Measurements from ENCODE around the gene GALNT5.
"Not testable (repeated sequence)": the region's sequence is repeated elsewhere in the genome, so short reads cannot be mapped to it uniquely, and the experiment has no call there.

The GALNT5 gene

DNA sequence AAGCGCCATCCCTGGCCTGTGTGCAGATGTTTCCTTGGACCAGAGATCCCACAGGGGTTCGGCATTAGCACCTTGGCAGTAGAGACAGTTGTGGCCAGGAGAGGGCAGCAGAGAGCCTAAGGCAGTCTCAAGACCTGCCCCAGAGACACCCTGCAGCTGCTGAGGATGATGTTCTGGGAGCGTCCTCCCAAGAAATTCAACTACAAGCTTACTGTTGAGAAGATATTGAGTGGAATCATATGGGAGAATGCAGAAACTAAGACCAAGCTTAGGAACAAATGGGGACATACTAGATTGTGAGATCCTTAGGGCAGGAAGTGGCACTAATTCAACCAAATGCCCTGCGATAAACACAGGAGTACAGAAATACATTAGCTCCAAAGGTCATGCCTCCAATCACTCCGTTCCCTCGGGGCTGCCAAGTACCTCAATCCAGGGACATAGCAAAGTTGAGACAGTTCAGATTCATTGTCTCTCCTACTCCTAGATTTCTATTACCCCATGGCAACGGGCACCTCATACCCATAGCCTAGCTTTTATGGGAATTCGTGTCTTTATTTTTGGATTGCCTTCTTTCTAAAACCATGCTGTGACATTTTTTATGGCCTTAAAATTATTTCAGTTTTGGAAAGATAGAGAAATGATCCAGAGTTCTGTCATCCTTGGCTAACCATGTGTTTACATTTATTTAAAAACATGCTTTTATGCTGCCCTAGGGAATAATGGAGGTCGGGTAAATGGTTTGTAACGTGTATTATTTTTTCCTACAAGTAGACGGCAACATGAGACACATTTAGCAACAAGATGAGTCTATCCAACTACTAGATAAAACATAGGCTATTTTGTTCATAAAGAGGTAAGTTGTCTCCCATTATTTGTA, 70.4 kb downstream of the GALNT5 start:
- Histone ChIP-seq H3K9me3 (ENCODE audit: control insufficient read depth, insufficient read depth, low read length) (no peaks in the 10 kb centered on the region), H3K4me3 (ENCODE audit: low read depth, low read length) (no peak overlapping the region), H3K27me3 (ENCODE audit: control insufficient read depth, insufficient read depth, low read length) (no peaks in the 10 kb centered on the region), H3K27ac (ENCODE audit: low read depth, low read length) (no peak overlapping the region), H3K4me1 (ENCODE audit: control insufficient read depth, insufficient read depth, low read length) (peaks cover 18% of the 10 kb centered on the region), H3K36me3 (ENCODE audit: control insufficient read depth, insufficient read depth, low read length) (no peaks in the 10 kb centered on the region), H3K9ac (ENCODE audit: low read depth, low read length) (no peak overlapping the region)

DNA sequence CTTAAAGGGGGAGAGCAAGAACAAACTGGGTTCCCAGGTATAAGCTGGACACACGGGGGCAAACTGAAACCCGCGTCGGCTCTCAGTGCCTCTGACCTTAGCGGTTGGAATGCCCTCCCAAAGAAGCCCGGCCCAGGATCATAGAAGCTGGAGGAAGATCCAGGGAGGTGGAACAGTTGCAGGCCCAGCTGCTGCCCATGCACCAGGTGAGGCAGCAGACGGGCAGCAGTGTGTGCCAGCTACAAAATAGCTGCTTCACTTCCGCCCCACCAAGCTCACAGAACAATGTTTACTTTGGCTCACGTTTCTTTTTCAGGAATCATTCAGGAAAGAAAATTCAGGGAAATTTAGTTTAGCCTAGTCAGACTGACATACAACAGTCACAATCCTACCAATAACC, 72.0 kb downstream of the GALNT5 start:
- Histone ChIP-seq H3K4me1 (ENCODE audit: control insufficient read depth, insufficient read depth, low read length) (peaks cover 18% of the 10 kb centered on the region), H3K27me3 (ENCODE audit: control insufficient read depth, insufficient read depth, low read length) (no peaks in the 10 kb centered on the region), H3K9me3 (ENCODE audit: control insufficient read depth, insufficient read depth, low read length) (no peaks in the 10 kb centered on the region), H3K36me3 (ENCODE audit: control insufficient read depth, insufficient read depth, low read length) (no peaks in the 10 kb centered on the region), H3K9ac (ENCODE audit: low read depth, low read length) (no peak overlapping the region), H3K4me3 (ENCODE audit: low read depth, low read length) (no peak overlapping the region), H3K27ac (ENCODE audit: low read depth, low read length) (no peak overlapping the region)

DNA sequence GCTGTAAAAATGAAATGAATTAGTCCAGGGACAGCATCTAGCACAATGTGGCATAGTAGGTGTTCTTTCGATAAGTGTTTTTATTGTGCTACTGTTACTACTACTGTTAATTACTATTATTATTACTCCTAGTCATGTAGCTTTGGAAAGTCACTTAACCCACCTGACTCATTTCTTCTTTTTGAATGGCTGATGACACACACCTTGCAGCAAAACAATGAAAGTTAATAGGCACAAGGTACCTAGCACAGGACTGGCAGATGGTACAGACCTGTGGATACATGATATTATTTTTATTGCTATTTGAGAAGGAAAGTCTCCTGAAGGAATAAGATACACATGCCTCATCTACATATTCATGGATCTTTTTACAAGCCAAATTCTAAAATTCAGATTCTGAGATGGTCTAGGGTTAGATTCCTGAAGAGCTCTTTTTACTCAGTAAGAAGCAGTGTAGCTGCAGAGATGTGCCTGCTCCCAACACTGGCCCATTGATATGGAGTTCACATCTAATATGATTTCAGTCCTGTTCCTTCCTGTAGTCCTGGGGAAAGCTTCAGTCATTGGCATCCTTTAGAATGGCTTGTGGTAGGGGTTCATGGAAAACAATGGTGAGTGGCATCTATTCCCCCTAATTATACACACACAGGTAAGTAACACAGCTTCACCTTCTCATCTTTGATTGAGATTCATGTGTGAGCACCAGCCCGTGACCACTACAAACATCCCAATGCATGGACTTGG, 76.0 kb downstream of the GALNT5 start:
- no peaks in the 10 kb centered on the region for H3K4me1 ChIP-seq (ENCODE audit: control insufficient read depth, insufficient read depth, low read length)
- no peak overlapping the region for H3K9ac ChIP-seq (ENCODE audit: low read depth, low read length)
- H3K27ac ChIP-seq (ENCODE audit: low read depth, low read length), result no peak overlapping the region
- no peaks in the 10 kb centered on the region for H3K36me3 ChIP-seq (ENCODE audit: control insufficient read depth, insufficient read depth, low read length)
- no peaks in the 10 kb centered on the region for H3K9me3 ChIP-seq (ENCODE audit: control insufficient read depth, insufficient read depth, low read length)
- no peaks in the 10 kb centered on the region for H3K27me3 ChIP-seq (ENCODE audit: control insufficient read depth, insufficient read depth, low read length)
- H3K4me3 ChIP-seq (ENCODE audit: low read depth, low read length), result no peak overlapping the region

DNA sequence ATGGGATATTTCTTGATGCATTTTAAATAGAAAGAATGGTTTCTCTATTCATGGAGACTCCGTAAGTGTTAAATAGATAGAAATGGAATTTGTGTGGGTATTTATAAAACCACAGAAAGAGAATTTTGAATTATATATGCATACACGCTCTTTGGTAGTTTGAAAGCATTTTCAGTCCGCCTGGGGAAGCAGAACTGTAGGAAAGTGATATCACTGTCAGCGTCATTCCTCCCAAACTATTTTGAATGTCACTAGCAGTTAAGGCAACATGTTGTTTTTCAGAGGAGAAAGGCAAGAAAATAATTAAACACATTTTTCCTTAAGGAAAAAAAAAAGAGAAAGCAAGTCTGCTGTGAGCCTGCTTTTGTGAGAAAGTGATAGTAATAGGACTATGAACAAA, 76.8 kb downstream of the GALNT5 start:
- H3K9ac ChIP-seq (ENCODE audit: low read depth, low read length), result no peak overlapping the region
- H3K4me1 ChIP-seq (ENCODE audit: control insufficient read depth, insufficient read depth, low read length), result peaks cover 6% of the 10 kb centered on the region
- H3K27ac ChIP-seq (ENCODE audit: low read depth, low read length), result no peak overlapping the region
- H3K4me3 ChIP-seq (ENCODE audit: low read depth, low read length), result no peak overlapping the region
- no peaks in the 10 kb centered on the region for H3K36me3 ChIP-seq (ENCODE audit: control insufficient read depth, insufficient read depth, low read length)
- H3K9me3 ChIP-seq (ENCODE audit: control insufficient read depth, insufficient read depth, low read length), result no peaks in the 10 kb centered on the region
- no peaks in the 10 kb centered on the region for H3K27me3 ChIP-seq (ENCODE audit: control insufficient read depth, insufficient read depth, low read length)

DNA sequence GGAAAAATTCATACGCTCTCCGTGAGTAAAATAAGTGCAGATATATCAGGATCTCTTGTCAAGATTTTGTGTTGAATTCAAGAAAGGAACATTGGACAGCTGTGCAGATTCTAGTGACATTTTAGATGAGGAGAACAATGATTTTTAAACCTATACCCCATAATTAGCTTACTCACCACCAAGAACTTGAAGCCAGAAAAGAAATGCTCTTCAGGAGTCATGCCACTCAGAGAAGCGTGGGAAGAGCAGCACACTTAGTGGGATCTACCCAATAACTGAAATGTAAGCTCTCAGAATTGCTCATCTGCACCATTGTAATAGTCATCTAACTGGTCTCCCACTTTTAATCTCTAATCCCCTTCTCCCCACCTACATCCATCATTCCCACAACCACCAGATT, 77.3 kb downstream of the GALNT5 start:
- H3K9me3 ChIP-seq (ENCODE audit: control insufficient read depth, insufficient read depth, low read length), result no peaks in the 10 kb centered on the region
- H3K4me3 ChIP-seq (ENCODE audit: low read depth, low read length), result no peak overlapping the region
- H3K4me1 ChIP-seq (ENCODE audit: control insufficient read depth, insufficient read depth, low read length), result peaks cover 10% of the 10 kb centered on the region
- no peak overlapping the region for H3K27ac ChIP-seq (ENCODE audit: low read depth, low read length)
- no peaks in the 10 kb centered on the region for H3K27me3 ChIP-seq (ENCODE audit: control insufficient read depth, insufficient read depth, low read length)
- H3K36me3 ChIP-seq (ENCODE audit: control insufficient read depth, insufficient read depth, low read length), result no peaks in the 10 kb centered on the region
- no peak overlapping the region for H3K9ac ChIP-seq (ENCODE audit: low read depth, low read length)

DNA sequence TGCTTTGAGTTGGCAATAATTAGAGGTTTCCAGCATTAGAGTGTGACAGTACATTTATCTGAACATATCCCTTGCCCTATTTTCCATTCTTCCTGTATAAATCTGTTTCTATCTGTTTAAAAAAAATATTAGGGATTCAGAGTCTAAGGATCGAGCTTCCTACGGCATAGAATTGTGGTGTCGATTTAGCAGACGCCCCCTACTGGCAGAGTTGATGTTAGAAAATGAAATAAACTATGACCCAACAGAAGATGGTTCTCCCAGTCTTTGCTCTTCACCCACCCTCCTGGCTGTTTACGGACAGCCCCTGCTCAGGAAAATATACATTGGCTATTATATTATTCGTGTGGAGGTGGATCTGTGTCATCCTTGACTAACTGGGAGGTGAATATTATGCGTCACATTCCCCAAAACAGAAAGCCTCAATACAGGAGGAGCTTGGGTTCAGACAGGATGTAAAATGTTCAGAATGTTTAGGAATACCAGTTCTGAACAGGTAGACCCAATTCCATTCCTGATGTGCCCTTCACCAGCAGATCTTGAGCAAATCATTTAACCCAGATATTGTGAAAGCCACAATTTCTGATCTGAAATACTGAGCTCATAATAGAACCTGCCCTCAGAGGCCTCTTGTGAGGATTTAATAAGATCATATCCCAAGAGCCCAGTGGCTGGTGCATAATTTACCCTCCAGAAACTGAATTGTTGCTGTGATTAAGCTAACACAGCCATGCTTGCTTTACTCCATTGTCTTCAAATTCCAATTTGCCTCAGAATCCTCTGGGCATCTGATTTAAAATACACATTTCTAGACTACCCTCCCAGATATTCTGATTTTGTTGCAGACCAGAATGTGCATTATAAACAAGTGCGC, 78.9 kb downstream of the GALNT5 start:
- Histone ChIP-seq H3K4me3 (ENCODE audit: low read depth, low read length) (no peak overlapping the region), H3K9ac (ENCODE audit: low read depth, low read length) (no peak overlapping the region), H3K27me3 (ENCODE audit: control insufficient read depth, insufficient read depth, low read length) (no peaks in the 10 kb centered on the region), H3K27ac (ENCODE audit: low read depth, low read length) (no peak overlapping the region), H3K36me3 (ENCODE audit: control insufficient read depth, insufficient read depth, low read length) (no peaks in the 10 kb centered on the region), H3K9me3 (ENCODE audit: control insufficient read depth, insufficient read depth, low read length) (no peaks in the 10 kb centered on the region), H3K4me1 (ENCODE audit: control insufficient read depth, insufficient read depth, low read length) (peaks cover 18% of the 10 kb centered on the region)

DNA sequence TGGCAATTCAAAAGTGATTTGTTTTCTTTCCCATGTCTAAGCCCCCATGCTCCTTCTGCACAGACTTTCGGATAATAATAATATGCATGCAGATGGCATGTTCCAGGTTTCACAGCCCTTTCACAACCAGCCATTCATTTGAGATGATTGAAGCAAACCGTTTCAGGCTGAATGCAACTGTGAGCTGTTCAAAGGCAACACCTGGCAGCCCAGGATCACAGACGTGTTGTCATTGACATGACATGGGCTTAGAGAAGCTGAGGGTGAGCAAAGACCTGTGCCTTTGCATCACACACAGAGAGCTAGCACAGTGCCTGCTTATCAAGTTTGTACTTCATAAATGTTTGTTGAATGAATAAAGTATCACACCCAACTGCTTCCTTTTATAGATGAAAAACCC, 80.5 kb downstream of the GALNT5 start:
- Histone ChIP-seq H3K36me3 (ENCODE audit: control insufficient read depth, insufficient read depth, low read length) (no peaks in the 10 kb centered on the region), H3K4me1 (ENCODE audit: control insufficient read depth, insufficient read depth, low read length) (peaks cover 18% of the 10 kb centered on the region), H3K27me3 (ENCODE audit: control insufficient read depth, insufficient read depth, low read length) (no peaks in the 10 kb centered on the region), H3K9me3 (ENCODE audit: control insufficient read depth, insufficient read depth, low read length) (peaks cover 2% of the 10 kb centered on the region; the same call in 1 of the 2 replicates), H3K4me3 (ENCODE audit: low read depth, low read length) (no peak overlapping the region), H3K27ac (ENCODE audit: low read depth, low read length) (no peak overlapping the region), H3K9ac (ENCODE audit: low read depth, low read length) (no peak overlapping the region)

DNA sequence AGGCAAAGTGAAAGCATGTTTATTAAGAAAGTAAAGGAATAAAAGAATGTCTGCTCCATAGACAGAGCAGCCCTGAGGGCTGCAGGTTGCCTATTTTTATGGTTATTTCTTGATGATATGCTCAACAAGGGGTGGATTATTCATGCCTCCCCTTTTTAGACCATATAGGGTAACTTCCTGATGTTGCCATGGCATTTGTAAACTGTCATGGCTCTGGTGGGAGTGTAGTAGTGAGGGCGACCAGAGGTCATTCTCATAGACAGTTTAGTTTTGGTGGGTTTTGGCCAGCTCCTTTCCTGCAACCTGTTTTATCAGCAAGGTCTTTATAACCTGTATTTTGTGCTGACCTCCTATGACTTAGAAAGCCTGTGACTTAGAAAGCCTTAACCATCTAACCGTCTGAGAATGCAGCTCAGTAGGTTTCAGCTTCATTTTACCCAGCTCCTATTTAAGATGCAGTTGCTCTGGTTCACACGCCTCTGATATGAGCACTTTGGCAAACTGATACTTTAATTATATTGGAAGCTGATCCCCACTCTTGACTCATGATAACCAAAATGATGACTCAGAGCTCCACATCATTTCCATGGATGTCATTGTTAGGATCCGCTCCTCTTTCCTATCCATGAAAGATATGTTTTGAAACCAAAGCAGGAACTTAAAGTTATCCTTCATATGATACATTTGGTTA, 82.6 kb downstream of the GALNT5 start:
- Histone ChIP-seq H3K36me3 (ENCODE audit: control insufficient read depth, insufficient read depth, low read length) (no peaks in the 10 kb centered on the region), H3K4me1 (ENCODE audit: control insufficient read depth, insufficient read depth, low read length) (peaks cover 18% of the 10 kb centered on the region), H3K9me3 (ENCODE audit: control insufficient read depth, insufficient read depth, low read length) (peaks cover 14% of the 10 kb centered on the region), H3K4me3 (ENCODE audit: low read depth, low read length) (no peak overlapping the region; the same call in 1 of the 2 replicates), H3K9ac (ENCODE audit: low read depth, low read length) (no peak overlapping the region), H3K27ac (ENCODE audit: low read depth, low read length) (peak overlapping the region; percentile 20), H3K27me3 (ENCODE audit: control insufficient read depth, insufficient read depth, low read length) (no peaks in the 10 kb centered on the region)

DNA sequence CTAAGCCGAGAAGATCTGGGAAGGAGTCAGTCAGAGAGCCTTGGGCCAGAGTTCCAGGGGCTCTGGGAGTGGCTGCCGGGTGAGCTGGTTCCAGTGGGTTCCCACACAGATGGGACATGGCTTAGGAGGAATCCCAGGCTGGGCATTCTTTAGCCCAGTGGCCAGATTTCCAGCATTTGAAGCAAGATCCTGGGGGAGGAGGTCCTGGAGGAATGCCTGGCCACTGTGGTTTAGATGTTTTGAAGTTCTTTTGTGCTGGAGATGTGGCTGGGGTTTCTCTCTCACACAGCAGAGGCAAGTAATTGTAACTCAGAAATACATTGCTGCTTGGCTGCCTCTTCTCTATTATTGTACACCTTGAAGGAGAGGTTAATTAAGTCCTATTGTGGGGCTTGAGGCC, 83.9 kb downstream of the GALNT5 start:
- H3K9ac ChIP-seq (ENCODE audit: low read depth, low read length); H3K36me3 ChIP-seq (ENCODE audit: control insufficient read depth, insufficient read depth, low read length); H3K4me3 ChIP-seq (ENCODE audit: low read depth, low read length); H3K27ac ChIP-seq (ENCODE audit: low read depth, low read length); H3K27me3 ChIP-seq (ENCODE audit: control insufficient read depth, insufficient read depth, low read length): not testable (repeated sequence)
- H3K4me1 ChIP-seq (ENCODE audit: control insufficient read depth, insufficient read depth, low read length), result peaks cover 25% of the 10 kb centered on the region
- H3K9me3 ChIP-seq (ENCODE audit: control insufficient read depth, insufficient read depth, low read length), result peaks cover 14% of the 10 kb centered on the region

DNA sequence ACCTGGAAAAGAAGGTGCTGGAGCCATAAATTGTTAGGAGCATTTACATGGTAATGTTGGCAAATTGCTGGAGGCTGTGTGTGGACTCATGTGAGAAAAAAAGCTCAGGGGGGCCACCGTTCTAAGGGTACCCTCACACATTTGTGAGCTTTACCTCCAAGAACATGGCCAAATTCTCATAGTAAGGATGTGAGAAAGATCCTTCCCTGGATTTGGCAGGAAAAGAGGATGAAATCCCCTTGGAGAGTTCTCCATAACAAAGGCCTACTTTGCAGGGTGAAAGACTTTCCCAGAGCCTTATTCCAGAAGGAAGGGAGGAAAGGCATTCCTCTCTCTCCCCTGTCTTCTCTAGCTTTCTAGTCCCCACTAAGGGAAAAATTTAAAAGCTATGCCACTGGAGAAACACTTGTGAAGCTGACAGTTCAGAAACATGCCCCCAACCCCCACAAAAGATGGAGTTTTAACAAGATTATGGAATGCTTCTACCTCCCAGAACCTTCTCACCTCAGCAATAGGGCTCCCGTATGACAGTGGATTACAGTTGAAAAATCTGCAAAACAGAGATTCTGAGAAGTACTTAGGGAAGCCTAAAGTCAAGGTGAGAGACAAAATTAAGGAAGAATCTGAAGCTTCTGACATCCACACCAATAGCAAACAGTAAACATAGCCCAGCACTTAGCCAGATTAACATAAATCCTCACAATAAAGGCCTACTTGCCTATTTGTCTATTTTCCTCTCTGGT, 88.3 kb downstream of the GALNT5 start:
- H3K36me3 ChIP-seq (ENCODE audit: control insufficient read depth, insufficient read depth, low read length), result no peaks in the 10 kb centered on the region
- peak overlapping the region; percentile 93 for H3K27ac ChIP-seq (ENCODE audit: low read depth, low read length)
- peaks cover 9% of the 10 kb centered on the region for H3K4me1 ChIP-seq (ENCODE audit: control insufficient read depth, insufficient read depth, low read length)
- H3K4me3 ChIP-seq (ENCODE audit: low read depth, low read length), result no peak overlapping the region
- peaks cover 14% of the 10 kb centered on the region for H3K9me3 ChIP-seq (ENCODE audit: control insufficient read depth, insufficient read depth, low read length)
- H3K9ac ChIP-seq (ENCODE audit: low read depth, low read length), result no peak overlapping the region; the same call in 1 of the 2 replicates
- H3K27me3 ChIP-seq (ENCODE audit: control insufficient read depth, insufficient read depth, low read length), result no peaks in the 10 kb centered on the region

All from HUES48 (cell line).